HepG2 (cell line): Measurements from ENCODE around the gene SLC6A17. TPM values are rescaled to one million over a fixed set of nuclear protein-coding genes. Genes with fewer than 3 reads are reported as not detected.

Experiments used
- ATAC-seq: fragments of 200-7000 bp; cut with Tn5 transposase; 3 replicates; pipeline ENCODE4 v1.9.1; 2020; ENCODE audit warnings: mild to moderate bottlenecking, moderate library complexity
- BruUV-seq: library from RNA; stranded (reverse); fragments of 400-500 nt; replicated peaks from 2 replicates; lab custom pipeline; 2021; lab: Mats Ljungman, UMichigan
- CTCF ChIA-PET: fragments of 300-600 bp; formaldehyde crosslinking; extraction: SDS; loops from one replicate; lab custom pipeline; 2021; ENCODE audit warnings: low total read pairs, inconsistent platforms, low intra/inter-chr PET ratio; lab: Yijun Ruan, JAX
- POLR2A ChIA-PET: fragments of 350-600 bp; sonication (Branson Sonifier 250); formaldehyde crosslinking; loops from one replicate; lab custom pipeline; 2020; ENCODE audit warnings: antibody characterized with exemption, inconsistent platforms; lab: Yijun Ruan, JAX
- DNase-seq: peaks from one replicate; pipeline ENCODE4 v3.0.0-alpha.2; 2015; ENCODE audit warnings: low spot score
- FAIRE-seq: peaks from 3 replicates; lab custom pipeline; 2011; peaks lifted over from hg19 to GRCh38; lab: Jason Lieb, UNC
- H2AFZ ChIP-seq: one replicate; pipeline ENCODE4 v1.6.1; 2011; ENCODE audit warnings: low read length, inconsistent platforms
- H3K27ac ChIP-seq: fragments of 300-600 bp; 3 replicates; pipeline ENCODE4 v1.8.0; 2011; ENCODE audit warnings: mixed run types, mild to moderate bottlenecking, mixed read lengths, low read length, inconsistent platforms; ENCODE audit not compliant: insufficient read depth; ENCODE audit errors: extremely low read length
- H3K27me3 ChIP-seq, 2 experiments: fragments of 200-600 bp in 1 of 2; 2 replicates in 1 of 2; 3 replicates in 1 of 2; pipeline versions ENCODE4 v1.6.0 to v1.8.0; 2011; ENCODE audit warnings: low read length in 2 of 2, mild to moderate bottlenecking in 2 of 2, moderate library complexity in 2 of 2, inconsistent platforms in 1 of 2; ENCODE audit not compliant: insufficient read depth in 2 of 2, control insufficient read depth in 1 of 2
- H3K36me3 ChIP-seq, 2 experiments: fragments of 200-600 bp in 1 of 2; replicated peaks in 1 of 2; 2 replicates in 1 of 2; 3 replicates in 1 of 2; pipeline versions ENCODE4 v1.5.1 to v1.8.0; 2011; ENCODE audit warnings: low read length in 2 of 2, inconsistent platforms in 1 of 2; ENCODE audit not compliant: insufficient read depth in 2 of 2, control insufficient read depth in 1 of 2
- H3K4me1 ChIP-seq: 2 replicates; pipeline ENCODE4 v1.5.1; 2012; ENCODE audit warnings: low read length, inconsistent platforms; ENCODE audit not compliant: insufficient read depth
- H3K4me2 ChIP-seq: 2 replicates; pipeline ENCODE4 v1.6.0; 2011; ENCODE audit warnings: low read depth, low read length, inconsistent platforms
- H3K4me3 ChIP-seq, 3 experiments: fragments of 200-600 bp in 1 of 3; sonication (generic), shearing (Covaris generic) in 1 of 3; replicated peaks in 1 of 3; 2 replicates each; pipeline ENCODE4 v1.5.1; 2011 to 2016; ENCODE audit warnings: low read length in 3 of 3, inconsistent platforms in 2 of 3, low read depth in 2 of 3, mild to moderate bottlenecking in 2 of 3, control low read depth in 1 of 3, mixed read lengths in 1 of 3; ENCODE audit not compliant: insufficient read depth in 1 of 3
- H3K79me2 ChIP-seq: one replicate; pipeline ENCODE4 v1.6.1; 2011; ENCODE audit warnings: low read length, inconsistent platforms; ENCODE audit not compliant: insufficient read depth
- H3K9ac ChIP-seq: 2 replicates; pipeline ENCODE4 v1.6.0; 2011; ENCODE audit warnings: mild to moderate bottlenecking, low read depth, low read length, inconsistent platforms; ENCODE audit not compliant: insufficient read depth
- H3K9me3 ChIP-seq: 2 replicates; pipeline ENCODE4 v1.5.1; 2012; ENCODE audit warnings: mild to moderate bottlenecking, low read length
- H4K20me1 ChIP-seq: 2 replicates; pipeline ENCODE4 v1.6.0; 2011; ENCODE audit warnings: inconsistent platforms, mild to moderate bottlenecking, low read length, moderate library complexity; ENCODE audit not compliant: insufficient read depth
- ATAD3A ChIP-seq: sonication (generic); formaldehyde crosslinking; IDR thresholded peaks from 2 replicates; pipeline ENCODE4 v1.4.0; 2020; ENCODE audit warnings: missing genetic modification reagents
- GATAD1 ChIP-seq: IDR thresholded peaks from 2 replicates; pipeline ENCODE4 v1.6.1; 2016; ENCODE audit warnings: missing genetic modification reagents, missing compliant biosample characterization
- RBFOX2 ChIP-seq: fragments of 200-400 bp; formaldehyde crosslinking; IDR thresholded peaks from 2 replicates; pipeline ENCODE4 v1.6.1; 2017; ENCODE audit warnings: low read depth, mild to moderate bottlenecking, low read length
- SRSF4 ChIP-seq: fragments of 200-400 bp; formaldehyde crosslinking; IDR thresholded peaks from one replicate; pipeline ENCODE4 v1.6.1; 2018; ENCODE audit warnings: mild to moderate bottlenecking, low read depth, low read length, moderate library complexity; ENCODE audit not compliant: poor library complexity, severe bottlenecking
- ZNF317 ChIP-seq: sonication (generic); formaldehyde crosslinking; IDR thresholded peaks from 2 replicates; pipeline ENCODE4 v1.5.0; 2020; ENCODE audit warnings: mild to moderate bottlenecking, missing genetic modification reagents
- ZNF652 ChIP-seq: IDR thresholded peaks from 2 replicates; pipeline ENCODE4 v1.6.1; 2016; ENCODE audit warnings: low read depth, borderline replicate concordance
- ZNF788 ChIP-seq: sonication (generic); formaldehyde crosslinking; IDR thresholded peaks from 2 replicates; pipeline ENCODE4 v1.5.0; 2020; ENCODE audit warnings: mild to moderate bottlenecking, missing genetic modification reagents, borderline replicate concordance
- whole genome bisulfite sequencing: methylation state at CpG from one replicate; pipeline ENCODE4 v1.1.6; 2017; ENCODE audit warnings: low lambda C conversion rate; 5-methylcytosine and 5-hydroxymethylcytosine counted together
- in situ Hi-C: cut with HindIII; loops from 2 replicates; pipeline ENCODE4 v1.10.0; 2017; ENCODE audit warnings: low pct_unique_long_range_greater_than_20kb; ENCODE audit not compliant: extremely low pct_ligation_motif_present
- intact Hi-C: fragments of 100-400 bp; cut with micrococcal nuclease; formaldehyde crosslinking; loops from one replicate; pipeline ENCODE4 v1.10.0; 2022; ENCODE audit not compliant: unreplicated experiment
- polyA plus RNA-seq, 8 experiments: library from polyadenylated mRNA; depleted of rRNA in 3 of 8; stranded (reverse) in 7 of 8; unstranded in 1 of 8; fragments of >200 nt; fragmentation: Illumina TruSeq in 4 of 8; extraction: Trizol in 4 of 8; gene quantifications; 2 replicates each; pipeline versions ENCODE4 v1.2.1 to v1.2.3, GENCODE V29; 2011 to 2016; ENCODE audit warnings: low read depth in 4 of 8, missing spikeins in 1 of 8, mixed read lengths in 1 of 8; ENCODE audit not compliant: insufficient read depth in 1 of 8
- total RNA-seq, 5 experiments: library from RNA; depleted of rRNA; stranded (reverse); fragments of >200 nt; fragmentation: Illumina TruSeq; extraction: Trizol; gene quantifications; 2 replicates each; pipeline ENCODE4 v1.2.3, GENCODE V29; 2016; ENCODE audit warnings: low read depth in 1 of 5

Gene SLC6A17
- total and polyA plus RNA-seq, 2 of the 13 experiments (the other 11 are each of a cell fraction or from before 2014, with no cell fraction given) = not detected

- ChIA-PET CTCF (no interaction called here), POLR2A (no interaction called here)
- intact Hi-C loops = no loop called here
- H3K9ac ChIP-seq = no peak overlapping the region
- no peak overlapping the region for H3K27ac ChIP-seq
- WGBS = no CpG with 5 or more reads among the region's 7 CpGs
- DNase-seq = no peak
- no peak for FAIRE-seq
- in situ Hi-C loops = no loop called here
- no peaks in the 10 kb centered on the region for H4K20me1 ChIP-seq
- BruUV-seq = no TSS peak
- no peak overlapping the region for H3K4me3 ChIP-seq
- peaks cover 0 to 7% of the 10 kb centered on the region in 2 experiments; a peak in 3 of 5 replicates for H3K27me3 ChIP-seq
- H3K79me2 ChIP-seq = no peaks in the 10 kb centered on the region
- no peaks in the 10 kb centered on the region for H3K9me3 ChIP-seq
- H3K4me1 ChIP-seq = peaks cover 12% of the 10 kb centered on the region; the same call in 1 of the 2 replicates
- no peak overlapping the region for H3K4me2 ChIP-seq
- TF ChIP-seq ZNF788 (CRISPR knock-in tag) (no peak), ZNF652 (CRISPR knock-in tag) (0 out of 2 replicates have a peak, but pooled peaks have one; percentile 20)
- no peak overlapping the region for H2AFZ ChIP-seq
- no peaks in the 10 kb centered on the region for H3K36me3 ChIP-seq
- no peak for ATAC-seq
Observed at GRCh38 chr1:110225212-110225611, 74.9 kb downstream of the SLC6A17 start.

- 100% methylated on average over 1 of the region's 18 CpGs for WGBS
- ATAC-seq (no peak), FAIRE-seq (no peak), DNase-seq (no peak)
- ChIA-PET POLR2A (no interaction called here), CTCF (no interaction called here)
- peaks cover 12% of the 10 kb centered on the region; the same call in 1 of the 2 replicates for H3K4me1 ChIP-seq
- no peak overlapping the region for H3K4me2 ChIP-seq
- intact Hi-C loops (no loop called here), in situ Hi-C loops (no loop called here)
- no peak overlapping the region for H3K9ac ChIP-seq
- TF ChIP-seq ATAD3A = no peak
- no peak for TF ChIP-seq SRSF4
- TF ChIP-seq GATAD1 (CRISPR knock-in tag) = no peak
- TF ChIP-seq ZNF317 = no peak
- no peak for TF ChIP-seq RBFOX2
- H3K4me3 ChIP-seq = no peak overlapping the region
- peaks cover 0 to 7% of the 10 kb centered on the region in 2 experiments; a peak in 4 of 5 replicates for H3K27me3 ChIP-seq
- no peaks in the 10 kb centered on the region for H3K79me2 ChIP-seq
- no peak overlapping the region for H2AFZ ChIP-seq
- no peaks in the 10 kb centered on the region for H3K36me3 ChIP-seq
- H3K27ac ChIP-seq = no peak overlapping the region
- no peaks in the 10 kb centered on the region for H3K9me3 ChIP-seq
- no TSS peak for BruUV-seq
- H4K20me1 ChIP-seq = no peaks in the 10 kb centered on the region
Observed at GRCh38 chr1:110225756-110226404, 75.6 kb downstream of the SLC6A17 start.
